Endothelial cell of umbilical vein (primary cell): ENCODE measurements around the gene ASB2.

ENCODE experiments used
- CTCF ChIP-seq, 2 donors: IDR thresholded peaks; 1 replicate in 1 of 2; 2 replicates in 1 of 2; pipeline ENCODE4 v1.5.1; 2011; ENCODE audit warnings: low read length in 2 of 2, mild to moderate bottlenecking in 2 of 2, moderate library complexity in 2 of 2, control low read depth in 1 of 2, inconsistent platforms in 1 of 2, low read depth in 1 of 2; ENCODE audit not compliant: insufficient read depth in 1 of 2; ENCODE audit errors: extremely low read depth in 1 of 2
- EZH2 ChIP-seq: IDR thresholded peaks from 2 replicates; pipeline ENCODE4 v1.6.1; 2012; ENCODE audit warnings: borderline replicate concordance, low read depth, mild to moderate bottlenecking, moderate library complexity, low read length, inconsistent platforms; ENCODE audit not compliant: severe bottlenecking
- FOS ChIP-seq: IDR thresholded peaks from 2 replicates; pipeline ENCODE4 v1.6.1; 2011; ENCODE audit warnings: mild to moderate bottlenecking, low read length, moderate library complexity, borderline replicate concordance; ENCODE audit not compliant: insufficient read depth
- GATA2 ChIP-seq: IDR thresholded peaks from 2 replicates; pipeline ENCODE4 v1.7.0; 2011; ENCODE audit warnings: low read depth, mild to moderate bottlenecking, moderate library complexity, mixed read lengths, low read length; ENCODE audit not compliant: insufficient read length, insufficient read depth
- JUN ChIP-seq: IDR thresholded peaks from 2 replicates; pipeline ENCODE4 v1.6.1; 2011; ENCODE audit warnings: borderline replicate concordance, low read depth; ENCODE audit not compliant: insufficient read length, insufficient read depth
- MAX ChIP-seq: IDR thresholded peaks from 2 replicates; pipeline ENCODE4 v1.6.1; 2011; ENCODE audit not compliant: insufficient read depth, insufficient read length
- MYC ChIP-seq: IDR thresholded peaks from one replicate; pipeline ENCODE4 v1.6.1; 2011; ENCODE audit warnings: mild to moderate bottlenecking, low read depth, low read length
- POLR2A ChIP-seq: IDR thresholded peaks from 2 replicates; pipeline ENCODE4 v1.6.1; 2012; ENCODE audit warnings: low read depth, mild to moderate bottlenecking, control low read depth, low read length
- POLR2AphosphoS5 ChIP-seq: IDR thresholded peaks from 2 replicates; pipeline ENCODE4 v1.6.1; 2012; ENCODE audit warnings: low read depth, mild to moderate bottlenecking, control low read depth, low read length, moderate library complexity; ENCODE audit not compliant: insufficient read depth

- TF ChIP-seq CTCF (IDR thresholded peaks at IDR 0.05; ENCODE audit: extremely low read depth in 1 of 2, insufficient read depth in 1 of 2, low read depth in 1 of 2, low read length in 2 of 2) (no peak), EZH2 (no peak), GATA2 (no peak), POLR2A (no peak), JUN (no peak), MAX (no peak), POLR2AphosphoS5 (no peak), MYC (no peak), FOS (no peak)
These were observed 33.4 kb upstream of the ASB2 start for GRCh38 chr14:94009767-94010166.
